Measurements from ENCODE around the gene ADK.

ADK gene

GRCh38 chr10:74380795-74381194 is 229.8 kb downstream of the ADK start:
- DNase-seq (ENCODE audit: low read depth in 2 of 2): no peak
- no peak for TF ChIP-seq CTCF (IDR thresholded peaks at IDR 0.05; ENCODE audit: low read depth, low read length)
- no peak overlapping the region for H3K4me3 ChIP-seq (replicated peaks in 1 of 2; ENCODE audit: low read depth in 2 of 2, low read length in 2 of 2)

- no peak for DNase-seq (ENCODE audit: low read depth in 2 of 2)
- TF ChIP-seq CTCF (IDR thresholded peaks at IDR 0.05; ENCODE audit: low read depth, low read length): no peak
- H3K4me3 ChIP-seq (replicated peaks in 1 of 2; ENCODE audit: low read depth in 2 of 2, low read length in 2 of 2): no peak overlapping the region
These were observed 230.4 kb downstream of the ADK start for GRCh38 chr10:74381291-74381853.

GRCh38 chr10:74382663-74383062 is 231.6 kb downstream of the ADK start:
- no peak for TF ChIP-seq CTCF (IDR thresholded peaks at IDR 0.05; ENCODE audit: low read depth, low read length)
- no peak for DNase-seq (ENCODE audit: low read depth in 2 of 2)

GRCh38 chr10:74383642-74384041 is 232.6 kb downstream of the ADK start:
- no peak for DNase-seq (ENCODE audit: low read depth in 2 of 2)
- no peak overlapping the region for H3K4me3 ChIP-seq (replicated peaks in 1 of 2; ENCODE audit: low read depth in 2 of 2, low read length in 2 of 2)

More at GRCh38 chr10:74382663-74383062, 231.6 kb downstream of the ADK start:
- no peak overlapping the region for H3K4me3 ChIP-seq (replicated peaks in 1 of 2; ENCODE audit: low read depth in 2 of 2, low read length in 2 of 2)

GRCh38 chr10:74384615-74385183 is 233.7 kb downstream of the ADK start:
- DNase-seq (ENCODE audit: low read depth in 2 of 2): no peak
- no peak for TF ChIP-seq CTCF (IDR thresholded peaks at IDR 0.05; ENCODE audit: low read depth, low read length)
- H3K4me3 ChIP-seq (replicated peaks in 1 of 2; ENCODE audit: low read depth in 2 of 2, low read length in 2 of 2): no peak overlapping the region

More at GRCh38 chr10:74383642-74384041, 232.6 kb downstream of the ADK start:
- TF ChIP-seq CTCF (IDR thresholded peaks at IDR 0.05; ENCODE audit: low read depth, low read length): no peak

- TF ChIP-seq CTCF (IDR thresholded peaks at IDR 0.05; ENCODE audit: low read depth, low read length): no peak
- no peak for DNase-seq (ENCODE audit: low read depth in 2 of 2)
- H3K4me3 ChIP-seq (replicated peaks in 1 of 2; ENCODE audit: low read depth in 2 of 2, low read length in 2 of 2): no peak overlapping the region
These were observed 237.8 kb downstream of the ADK start for GRCh38 chr10:74388801-74389200.

GRCh38 chr10:74391786-74392185 is 240.8 kb downstream of the ADK start:
- no peak for TF ChIP-seq CTCF (IDR thresholded peaks at IDR 0.05; ENCODE audit: low read depth, low read length)
- no peak overlapping the region for H3K4me3 ChIP-seq (replicated peaks in 1 of 2; ENCODE audit: low read depth in 2 of 2, low read length in 2 of 2)
- DNase-seq (ENCODE audit: low read depth in 2 of 2): no peak
